ENCODE measurements around the gene NFIC.

DNA sequence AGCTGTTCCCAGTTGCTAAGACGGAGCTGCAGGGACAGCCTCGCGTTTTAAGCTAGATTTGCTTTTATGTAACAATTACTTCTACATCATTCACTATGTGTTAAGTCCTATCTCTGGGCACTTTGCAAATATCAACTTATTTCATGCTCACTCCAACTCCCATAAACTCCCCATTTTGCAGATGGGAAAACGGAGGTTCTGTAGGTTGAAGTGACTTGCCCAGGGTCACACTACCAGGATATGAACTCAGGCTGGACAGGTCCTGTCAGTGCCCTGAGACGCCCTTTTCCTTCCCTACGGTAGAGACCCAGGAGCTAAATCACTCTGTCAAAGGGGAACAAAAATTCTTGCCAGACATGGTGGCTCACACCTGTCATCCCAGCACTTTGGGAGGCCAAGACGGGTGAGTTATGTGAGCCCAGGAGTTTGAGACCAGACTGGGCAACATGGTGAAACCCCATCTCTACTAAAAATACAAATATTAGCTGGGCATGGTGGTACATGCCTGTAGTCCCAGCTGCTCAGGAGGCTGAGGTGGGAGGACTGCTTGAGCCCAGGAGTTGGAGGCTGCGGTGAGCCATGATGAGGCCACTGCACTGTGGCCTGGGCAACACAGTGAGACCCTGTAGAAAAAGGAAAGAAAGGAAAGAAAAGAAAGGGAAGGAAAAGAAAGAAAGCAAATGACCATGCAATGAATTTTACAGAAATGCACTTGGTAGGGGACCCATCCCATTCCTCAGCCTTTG, 14.5 kb upstream of the NFIC start:
- TF ChIP-seq, protein P1, sequence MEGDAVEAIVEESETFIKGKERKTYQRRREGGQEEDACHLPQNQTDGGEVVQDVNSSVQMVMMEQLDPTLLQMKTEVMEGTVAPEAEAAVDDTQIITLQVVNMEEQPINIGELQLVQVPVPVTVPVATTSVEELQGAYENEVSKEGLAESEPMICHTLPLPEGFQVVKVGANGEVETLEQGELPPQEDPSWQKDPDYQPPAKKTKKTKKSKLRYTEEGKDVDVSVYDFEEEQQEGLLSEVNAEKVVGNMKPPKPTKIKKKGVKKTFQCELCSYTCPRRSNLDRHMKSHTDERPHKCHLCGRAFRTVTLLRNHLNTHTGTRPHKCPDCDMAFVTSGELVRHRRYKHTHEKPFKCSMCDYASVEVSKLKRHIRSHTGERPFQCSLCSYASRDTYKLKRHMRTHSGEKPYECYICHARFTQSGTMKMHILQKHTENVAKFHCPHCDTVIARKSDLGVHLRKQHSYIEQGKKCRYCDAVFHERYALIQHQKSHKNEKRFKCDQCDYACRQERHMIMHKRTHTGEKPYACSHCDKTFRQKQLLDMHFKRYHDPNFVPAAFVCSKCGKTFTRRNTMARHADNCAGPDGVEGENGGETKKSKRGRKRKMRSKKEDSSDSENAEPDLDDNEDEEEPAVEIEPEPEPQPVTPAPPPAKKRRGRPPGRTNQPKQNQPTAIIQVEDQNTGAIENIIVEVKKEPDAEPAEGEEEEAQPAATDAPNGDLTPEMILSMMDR (IDR thresholded peaks at IDR 0.05), result no peak
- no peak for TF ChIP-seq POLR2A (IDR thresholded peaks at IDR 0.05)
- no peak for TF ChIP-seq EP300 (IDR thresholded peaks at IDR 0.05)

Measured in tibial nerve (tissue), 4 donors.